NK-92 (cell line): ENCODE results near the gene KCTD5.
"Not testable (repeated sequence)": the region's sequence is repeated elsewhere in the genome, so short reads cannot be mapped to it uniquely, and the experiment has no call there.

Experiments used
- DNase-seq: peaks from one replicate; lab custom pipeline; 2025; ENCODE audit not compliant: unreplicated experiment; lab: John Stamatoyannopoulos, UW

KCTD5 gene

DNA sequence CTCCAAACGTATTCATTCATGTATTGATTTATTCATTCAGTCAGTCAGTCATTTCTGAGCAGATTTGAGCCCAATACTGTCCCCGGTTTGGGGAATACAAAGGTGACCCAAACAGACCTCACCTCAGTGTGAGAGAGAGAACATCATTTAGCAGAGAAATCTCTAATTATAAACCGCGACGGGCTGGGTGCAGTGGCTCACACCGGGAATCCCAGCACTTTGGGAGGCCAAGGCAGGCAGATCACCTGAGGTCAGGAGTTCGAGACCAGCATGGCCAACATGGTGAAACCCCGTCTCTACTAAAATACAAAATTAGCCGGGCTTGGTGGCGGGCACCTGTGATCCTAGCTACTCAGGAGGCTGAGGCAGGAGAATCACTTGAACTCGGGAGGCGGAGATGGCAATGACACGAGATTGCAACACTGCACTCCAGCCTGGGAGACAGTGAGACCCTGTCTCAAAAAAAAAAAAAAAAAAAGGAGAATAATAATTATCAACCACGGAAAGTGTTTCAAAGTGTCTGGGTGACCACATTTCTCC, 39.4 kb downstream of the KCTD5 start:
- DNase-seq: not testable (repeated sequence)

GRCh38 chr16:2724088-2724676, 41.9 kb downstream of the KCTD5 start:
- no peak for DNase-seq

DNA sequence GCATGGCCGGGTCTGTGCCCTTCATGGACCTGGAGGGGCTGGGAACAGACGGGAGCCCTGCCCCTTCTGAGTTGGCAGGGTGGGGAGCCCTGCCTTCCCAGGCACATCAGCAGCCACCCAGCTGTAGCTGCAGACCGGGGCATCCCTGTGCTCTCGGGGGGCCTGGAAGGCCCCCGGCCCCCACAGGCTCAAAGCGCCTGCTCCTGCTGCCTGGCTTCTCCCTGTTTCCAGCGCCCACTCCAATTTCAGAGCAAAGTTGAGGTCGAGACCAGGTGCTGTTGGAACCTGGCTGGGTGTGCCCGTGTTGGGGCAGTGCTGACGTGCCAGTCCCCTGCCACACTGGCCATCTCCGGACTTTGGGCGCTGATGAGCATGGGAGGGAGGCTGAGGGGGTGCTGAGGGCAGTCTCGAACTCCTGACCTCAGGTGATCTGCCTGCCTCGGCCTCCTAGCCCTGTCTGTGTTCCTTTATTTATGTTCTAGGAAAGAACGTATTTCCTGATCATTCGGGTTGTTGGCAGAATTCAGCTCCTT, 42.6 kb downstream of the KCTD5 start:
- no peak for DNase-seq

DNA sequence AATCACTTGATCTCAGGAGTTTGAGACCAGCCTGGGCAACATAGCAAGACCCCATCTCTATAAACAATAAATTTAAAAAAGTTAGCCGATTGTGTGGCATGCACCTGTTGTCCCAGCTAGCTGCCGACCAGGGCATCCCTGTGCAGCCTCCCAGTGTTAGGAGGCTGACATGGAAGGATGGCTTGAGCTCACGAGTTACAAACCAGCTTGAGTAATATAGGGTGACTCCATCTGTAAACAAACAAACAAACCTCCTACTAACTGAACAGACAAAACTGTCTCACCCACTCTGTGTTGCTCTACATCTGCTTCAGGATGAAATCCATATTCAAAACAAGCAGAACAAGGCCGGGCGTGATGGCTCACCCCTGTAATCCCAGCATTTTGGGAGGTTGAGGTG, 44.6 kb downstream of the KCTD5 start:
- DNase-seq: no peak

DNA sequence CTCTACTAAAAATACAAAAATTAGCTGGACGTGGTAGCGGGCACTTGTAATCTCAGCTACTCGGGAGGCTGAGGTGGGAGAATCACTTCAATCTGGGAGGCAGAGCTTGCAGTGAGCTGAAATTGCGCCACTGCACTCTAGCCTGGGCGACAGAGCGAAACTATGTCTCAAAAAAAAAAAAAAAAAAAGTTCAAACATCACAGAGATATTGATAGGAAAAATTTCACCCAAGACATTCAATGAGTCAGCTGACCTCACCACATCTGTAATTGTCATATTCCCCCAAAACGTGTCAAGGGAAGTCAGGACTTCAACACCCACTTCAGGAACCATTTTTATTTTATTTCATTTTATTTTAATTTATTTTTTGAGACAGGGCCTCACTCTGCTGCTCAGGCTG, 45.7 kb downstream of the KCTD5 start:
- no peak for DNase-seq

- no peak for DNase-seq
These were observed 52.7 kb downstream of the KCTD5 start for GRCh38 chr16:2734844-2735515.

GRCh38 chr16:2736476-2737237, 54.3 kb downstream of the KCTD5 start:
- no peak for DNase-seq

DNA sequence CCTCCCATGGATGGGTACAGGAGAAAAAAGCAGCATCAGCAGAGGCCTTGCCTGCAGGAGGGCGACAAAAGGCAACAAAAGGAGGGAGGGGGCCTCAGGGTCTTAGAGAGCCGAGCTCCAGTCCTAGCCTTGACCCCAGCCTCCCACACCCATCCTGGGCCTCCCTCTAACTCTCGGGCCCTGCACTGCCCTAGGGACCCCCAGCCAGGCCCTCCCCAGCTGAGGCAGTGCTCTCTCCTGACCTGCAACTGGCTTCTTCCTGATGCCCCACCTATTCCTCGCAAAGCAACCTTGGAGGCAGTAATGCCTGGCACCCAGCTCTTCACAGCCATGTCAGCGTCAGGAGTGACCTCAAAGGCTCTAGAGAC, 54.9 kb downstream of the KCTD5 start:
- DNase-seq: no peak

DNA sequence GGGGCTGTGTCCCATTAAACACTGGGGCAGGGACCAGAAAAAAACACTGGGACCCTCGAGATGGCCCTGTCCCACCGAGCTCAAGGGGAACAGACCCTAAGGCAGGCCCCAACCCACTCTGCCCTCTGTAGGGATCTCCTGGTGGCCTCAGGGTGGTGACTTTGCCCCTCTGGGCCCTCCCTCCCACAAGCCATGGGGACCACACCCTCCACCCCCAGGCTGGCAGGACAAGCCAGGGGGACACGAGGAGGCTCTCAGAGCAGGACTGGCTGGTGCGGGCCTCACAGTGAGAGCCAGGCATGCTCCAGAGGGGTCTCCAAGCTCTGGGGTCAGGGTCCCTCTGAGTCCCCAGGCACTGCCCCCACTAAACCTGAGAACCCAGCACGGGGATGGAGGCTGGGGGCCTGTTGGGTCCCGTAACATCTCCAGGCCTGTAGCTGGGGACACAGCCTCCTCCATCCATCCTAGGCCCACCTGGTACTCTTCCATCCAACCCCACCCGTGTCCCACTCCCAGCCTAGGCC, 55.6 kb downstream of the KCTD5 start:
- no peak for DNase-seq

GRCh38 chr16:2738615-2739014, 56.3 kb downstream of the KCTD5 start:
- no peak for DNase-seq

DNA sequence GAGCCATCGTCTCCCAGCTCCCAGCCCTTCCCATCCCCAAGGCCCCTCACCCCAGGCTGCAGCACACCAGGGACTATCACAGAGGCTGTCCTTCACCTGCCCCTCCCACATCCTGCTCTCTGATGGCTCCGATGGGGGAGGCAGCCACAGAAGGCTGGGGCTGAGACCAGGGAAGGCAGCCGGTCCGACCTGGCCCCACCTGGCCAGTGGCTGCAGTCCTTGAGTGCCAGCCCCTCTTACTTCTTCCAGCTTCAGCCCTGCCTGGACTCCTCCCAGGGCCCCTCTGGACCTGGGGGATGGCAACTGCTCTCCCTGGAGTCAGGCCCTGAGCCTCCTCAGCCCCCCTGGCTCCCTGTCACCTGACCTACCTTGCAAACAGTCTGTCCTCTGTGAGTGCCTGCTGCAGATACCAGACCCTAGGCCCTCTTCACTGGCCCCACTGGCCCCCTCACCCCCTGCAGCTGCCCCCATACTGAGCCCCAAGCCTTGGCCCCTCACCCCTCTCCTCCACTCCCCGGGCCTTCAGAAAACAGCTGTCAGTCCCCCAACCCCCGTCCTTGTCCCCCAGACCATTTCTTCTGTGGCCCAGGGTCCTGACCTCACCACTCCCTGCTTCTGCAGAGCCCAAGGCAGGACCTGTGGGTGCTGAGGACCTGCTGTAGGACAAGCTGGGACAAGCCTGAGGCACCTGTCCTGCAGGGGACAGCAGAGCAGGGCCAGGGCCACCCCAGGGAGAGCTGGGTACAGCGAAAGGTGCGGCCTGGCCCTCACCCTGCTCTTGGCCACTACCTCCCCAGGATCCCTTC, 57.5 kb downstream of the KCTD5 start:
- DNase-seq: no peak

DNA sequence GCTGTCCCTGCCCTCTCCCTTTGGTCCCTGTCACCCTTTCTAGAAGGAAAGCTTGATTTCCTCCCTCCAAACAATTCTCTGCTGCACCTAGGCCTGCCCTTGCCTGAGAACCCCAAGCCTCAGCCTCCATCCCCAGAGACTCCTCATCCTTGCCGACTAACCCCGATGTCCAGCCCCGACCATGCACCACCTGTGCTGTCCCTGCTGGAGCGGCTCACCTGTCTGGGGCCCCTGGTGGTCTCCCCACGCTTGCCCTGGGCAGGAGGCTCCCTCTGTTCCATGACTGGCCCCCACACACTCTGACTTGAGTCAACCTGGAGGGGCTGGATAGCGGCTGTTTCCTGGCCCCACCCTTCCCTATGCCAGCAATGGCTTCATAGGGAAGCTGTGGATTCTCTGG, 58.2 kb downstream of the KCTD5 start:
- DNase-seq: no peak

DNA sequence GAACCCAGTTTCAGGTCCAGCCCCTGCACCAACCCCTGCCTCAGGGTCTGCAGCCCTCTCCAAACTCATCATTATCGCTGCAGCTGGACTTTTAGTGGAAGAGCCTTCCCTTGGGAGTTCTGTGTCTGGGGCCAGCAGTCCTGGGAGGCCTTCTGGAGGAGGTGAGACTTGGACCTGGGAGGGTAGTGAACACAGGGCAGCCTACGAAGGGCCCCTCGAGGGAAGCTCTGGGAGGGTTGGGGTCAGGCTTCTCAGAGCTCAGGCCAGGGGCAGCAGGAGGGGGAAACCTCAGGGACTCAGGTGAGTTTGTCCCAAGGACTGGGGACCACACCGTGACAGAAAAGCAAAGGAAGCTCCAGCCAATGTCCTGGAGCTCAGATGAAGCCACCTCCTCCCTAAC, 58.8 kb downstream of the KCTD5 start:
- no peak for DNase-seq

DNA sequence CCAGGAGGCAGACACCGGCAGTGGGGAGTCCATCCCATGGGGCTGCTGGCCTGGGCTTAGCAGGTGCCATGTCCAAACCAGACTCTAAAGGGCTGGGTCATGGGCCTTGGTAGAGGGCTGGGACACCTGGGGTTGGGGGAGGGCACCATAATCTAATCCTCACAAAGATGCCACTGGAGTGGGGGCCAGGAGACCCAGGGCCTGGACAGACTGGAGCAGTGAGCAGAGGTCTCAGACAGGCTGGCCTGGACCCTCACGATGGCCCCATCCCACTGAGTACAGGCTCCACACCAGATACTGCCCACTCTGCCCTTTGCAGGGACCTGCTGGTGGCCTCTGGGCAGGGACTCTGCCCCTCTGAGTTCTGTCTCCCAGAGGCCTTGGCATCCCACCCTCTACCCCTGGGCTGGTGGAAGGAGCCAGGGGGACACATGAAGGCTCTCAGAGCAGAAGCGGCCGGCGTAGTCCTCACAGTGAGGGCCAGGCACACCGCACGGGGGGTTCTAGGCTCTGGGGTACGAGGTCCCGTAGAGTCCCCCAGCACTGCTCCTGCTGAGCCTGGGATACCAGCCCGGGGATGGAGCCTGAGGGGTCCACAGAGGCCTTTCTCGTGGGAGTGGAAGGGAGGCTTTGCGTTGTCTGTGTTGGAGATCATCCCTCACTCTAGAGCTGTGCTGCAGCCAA, 60.1 kb downstream of the KCTD5 start:
- no peak for DNase-seq

- DNase-seq: no peak
These were observed 60.9 kb downstream of the KCTD5 start for GRCh38 chr16:2743007-2743810.

DNA sequence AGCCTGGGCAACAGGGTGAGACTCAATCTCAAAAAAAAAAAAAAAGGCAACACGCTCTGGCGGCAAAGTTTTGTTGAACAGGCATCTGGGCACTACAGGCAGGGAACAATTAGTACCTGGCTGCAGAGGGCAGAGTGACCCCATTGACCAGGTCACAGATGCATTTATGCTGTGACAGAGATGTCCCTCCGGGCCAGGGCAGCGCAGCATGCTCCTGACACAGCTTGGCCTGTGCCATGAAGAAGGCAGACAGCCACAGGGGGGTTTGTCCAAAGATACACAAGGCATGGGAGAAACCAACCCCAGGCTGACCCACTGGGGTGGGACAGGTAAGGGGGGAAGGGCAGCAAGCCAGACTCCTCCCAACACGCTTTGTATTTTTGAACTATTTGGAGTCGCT, 62.4 kb downstream of the KCTD5 start:
- no peak for DNase-seq

- DNase-seq: no peak
These were observed 63.0 kb downstream of the KCTD5 start for GRCh38 chr16:2745116-2745890.

GRCh38 chr16:2745961-2746360, 63.6 kb downstream of the KCTD5 start:
- no peak for DNase-seq
